ENCODE data around the gene IARS2. TPM values are rescaled to one million over a fixed set of nuclear protein-coding genes. Genes with fewer than 3 reads are reported as not detected.
"Not testable (repeated sequence)": the region's sequence is repeated elsewhere in the genome, so short reads cannot be mapped to it uniquely, and the experiment has no call there.

IARS2 gene
- total RNA-seq = 105 and 151 TPM in 2 replicates

DNA sequence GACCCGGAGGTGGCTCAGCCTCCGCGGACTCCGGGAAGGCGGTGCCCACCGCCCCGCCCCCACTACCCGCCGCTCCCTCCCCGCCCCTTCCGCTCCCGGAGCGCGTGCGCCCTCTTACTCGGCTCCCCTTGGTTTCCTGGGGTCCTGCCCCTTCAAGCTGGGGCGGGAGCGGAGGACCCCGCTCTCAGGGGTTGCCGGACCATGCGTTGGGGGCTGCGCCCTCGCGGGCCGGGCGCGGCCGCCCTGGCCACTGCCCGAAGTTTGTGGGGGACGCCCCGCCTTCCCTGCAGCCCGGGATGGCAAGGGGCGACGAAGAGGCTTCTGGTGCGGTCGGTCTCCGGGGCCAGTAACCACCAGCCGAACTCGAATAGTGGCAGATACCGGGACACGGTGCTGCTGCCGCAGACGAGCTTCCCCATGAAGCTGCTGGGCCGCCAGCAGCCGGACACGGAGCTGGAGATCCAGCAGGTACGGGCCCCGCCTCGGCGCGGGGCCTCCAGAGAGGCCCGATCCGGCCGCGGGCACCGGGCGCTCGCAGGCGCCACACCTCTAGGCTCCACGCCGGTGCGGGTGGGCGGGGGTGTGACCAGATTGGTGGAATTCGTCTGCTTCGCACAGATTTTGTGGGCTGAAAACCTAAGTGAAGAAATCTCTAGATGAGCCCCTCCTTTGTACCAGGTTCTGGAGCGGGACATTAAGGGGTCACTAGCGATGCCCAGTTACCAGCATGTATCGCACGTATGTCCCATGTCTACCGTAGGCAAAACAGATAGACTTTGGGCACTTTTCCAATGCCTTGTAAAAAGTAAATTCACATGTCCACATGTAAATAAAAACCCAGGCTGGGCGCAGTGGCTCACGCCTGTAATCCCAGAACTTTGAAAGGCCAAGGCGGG lies at the start of gene IARS2:
Gene IARS2, plus strand, starts transcription at position 117 of the 896 bp plus-strand sequence. Its CDS starts 85 bp downstream, at position 202.
- peak; percentile 46 for DNase-seq (ENCODE audit: low read depth)

DNA sequence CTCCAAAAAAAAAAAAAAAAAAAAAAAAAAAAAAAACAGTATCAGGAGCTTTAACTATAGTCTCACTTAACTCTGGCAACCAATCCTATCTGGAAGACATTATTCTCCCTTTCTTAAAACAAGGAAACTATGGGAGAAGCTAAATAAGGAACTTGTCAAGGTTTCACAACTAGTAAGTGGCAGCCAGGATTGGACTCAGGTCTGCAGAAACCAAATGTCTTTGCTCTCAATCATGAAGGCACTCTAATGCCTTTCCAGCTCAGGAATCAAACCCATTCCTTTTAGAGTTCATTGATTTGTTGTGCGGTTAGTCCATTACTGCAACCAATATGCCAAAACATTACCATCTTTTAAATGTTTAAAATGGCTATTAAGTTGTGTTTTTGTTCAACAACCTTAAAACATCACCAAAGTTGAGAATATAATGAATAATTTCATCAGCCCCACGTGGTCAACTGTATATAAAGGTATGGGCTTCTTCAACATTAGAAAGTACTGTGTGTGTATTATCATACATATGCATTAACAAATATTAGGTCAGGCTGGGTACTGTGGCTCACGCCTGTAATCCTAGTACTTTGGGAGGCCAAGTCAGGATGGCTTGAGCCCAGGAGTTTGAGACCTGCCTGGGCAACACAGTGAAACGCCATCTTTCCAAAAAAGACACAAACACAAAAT lies 49.1 kb upstream of the IARS2 start:
- no peak for DNase-seq (ENCODE audit: low read depth)

DNA sequence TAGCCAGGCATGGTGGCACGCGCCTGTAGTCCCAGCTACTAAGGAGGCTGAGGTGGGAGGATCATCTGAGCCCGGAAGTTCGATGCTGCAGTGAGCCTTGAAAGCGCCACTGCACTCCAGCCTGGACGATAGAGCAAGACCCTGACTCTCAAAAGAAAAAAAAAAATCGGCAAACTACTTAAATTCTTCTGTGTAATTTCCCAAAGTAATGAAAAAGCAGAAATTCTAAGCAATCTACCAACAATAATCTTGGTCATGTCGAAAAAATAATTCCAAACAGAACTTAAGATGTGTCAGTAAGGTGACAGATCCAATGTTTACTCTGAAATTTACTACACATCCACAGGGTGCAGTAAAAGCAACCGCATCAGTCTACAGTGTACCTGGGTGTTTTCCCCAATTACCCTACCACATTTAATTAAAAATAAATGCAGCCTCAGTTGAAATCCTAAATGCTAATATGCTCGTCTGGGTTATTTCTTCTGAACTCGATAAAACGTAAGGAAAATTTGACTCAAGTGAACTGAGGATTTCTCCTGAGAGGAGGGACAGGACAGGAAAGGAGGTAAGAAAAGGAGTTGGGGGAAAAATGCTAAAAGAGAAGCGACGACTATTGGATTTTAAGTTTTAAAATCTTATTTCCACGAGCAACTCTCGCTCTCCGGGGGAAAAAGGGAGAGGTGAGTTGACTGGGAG lies 48.4 kb upstream of the IARS2 start:
- DNase-seq (ENCODE audit: low read depth) = peak; percentile 13

DNA sequence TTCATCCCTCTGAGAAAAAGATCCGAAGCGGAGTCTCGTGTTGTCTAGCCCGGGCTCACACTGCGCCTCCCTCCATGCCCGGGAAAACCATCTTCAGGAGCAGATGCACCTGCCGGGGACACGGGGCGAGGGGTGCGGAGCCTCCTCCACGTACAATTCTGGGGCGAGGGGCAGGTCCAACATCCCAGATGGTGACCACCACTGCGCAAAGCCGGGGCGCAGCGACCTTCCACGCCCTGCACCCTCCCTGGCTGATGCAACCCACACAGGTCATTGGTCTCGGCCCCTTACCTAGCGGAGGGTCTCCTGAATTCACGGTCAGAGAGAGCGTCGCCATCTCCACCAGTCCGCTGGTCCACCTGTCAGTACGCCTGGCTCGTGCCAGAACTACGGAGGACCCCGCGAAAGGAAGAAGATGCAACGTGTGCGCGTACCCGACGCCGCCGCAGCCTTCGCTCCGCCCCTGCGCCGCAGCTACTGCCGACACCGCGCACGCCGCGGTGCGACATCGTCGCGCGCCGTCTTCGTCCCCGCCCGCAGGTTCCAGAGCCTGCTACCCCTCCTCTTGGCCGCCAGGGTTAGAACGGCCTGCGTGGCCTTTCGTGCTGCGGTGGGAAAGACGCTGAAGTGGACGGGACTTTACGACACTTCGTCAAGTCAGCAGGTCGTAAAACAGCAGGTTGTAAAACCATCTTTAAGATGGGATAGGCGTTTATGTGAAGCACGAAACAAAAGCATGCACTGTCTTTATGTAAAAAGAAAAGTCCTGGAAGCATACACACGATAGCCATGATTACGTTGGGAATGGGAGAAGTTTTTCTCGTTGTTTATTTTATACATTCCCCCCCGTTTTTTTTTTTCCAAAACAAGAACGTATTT lies 47.6 kb upstream of the IARS2 start, which contains the start of gene EPRS1:
Gene EPRS1, minus strand, starts transcription at position 454 of the 879 bp plus-strand sequence. Its CDS starts 117 bp downstream, at position 337.
- DNase-seq (ENCODE audit: low read depth) = peak; percentile 97

DNA sequence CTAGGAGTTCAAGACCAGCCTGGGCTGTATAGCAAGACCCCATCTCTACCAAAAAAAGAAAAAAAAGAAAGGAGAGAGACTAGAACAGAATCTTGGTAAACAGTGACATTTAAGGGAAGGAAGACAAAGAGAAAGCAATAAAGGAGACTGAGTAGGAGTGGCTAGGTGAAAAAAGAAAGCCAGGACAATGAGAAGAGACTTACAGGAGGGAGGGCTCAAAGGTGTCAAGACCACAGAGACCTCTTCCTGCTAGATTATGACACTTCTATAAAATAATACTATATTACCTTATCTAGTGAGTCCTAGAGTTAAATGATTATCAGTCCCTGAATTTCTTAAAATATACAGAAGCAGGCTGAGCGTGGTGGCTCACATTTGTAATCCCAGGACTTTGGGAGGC lies 37.6 kb upstream of the IARS2 start:
- no peak for DNase-seq (ENCODE audit: low read depth)

DNA sequence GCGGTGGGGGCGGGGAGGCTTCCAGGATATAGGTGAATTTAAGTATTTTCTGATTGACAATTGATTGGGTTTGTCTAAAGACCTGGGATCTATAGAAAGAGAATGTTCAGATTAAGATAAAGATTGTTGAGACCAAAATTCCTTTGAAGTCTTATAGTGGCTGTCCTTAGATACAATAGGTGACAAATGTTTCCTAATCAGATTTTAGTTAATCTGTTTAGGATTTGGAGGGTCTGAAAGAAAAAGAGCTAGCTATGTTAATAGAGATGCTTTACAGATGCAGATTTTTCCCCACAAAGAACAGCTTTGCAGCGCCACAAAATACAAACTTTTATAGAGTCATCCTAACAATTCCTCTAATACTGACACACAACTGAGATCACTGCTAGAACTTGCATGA lies 33.1 kb upstream of the IARS2 start:
- DNase-seq (ENCODE audit: low read depth) = no peak

DNA sequence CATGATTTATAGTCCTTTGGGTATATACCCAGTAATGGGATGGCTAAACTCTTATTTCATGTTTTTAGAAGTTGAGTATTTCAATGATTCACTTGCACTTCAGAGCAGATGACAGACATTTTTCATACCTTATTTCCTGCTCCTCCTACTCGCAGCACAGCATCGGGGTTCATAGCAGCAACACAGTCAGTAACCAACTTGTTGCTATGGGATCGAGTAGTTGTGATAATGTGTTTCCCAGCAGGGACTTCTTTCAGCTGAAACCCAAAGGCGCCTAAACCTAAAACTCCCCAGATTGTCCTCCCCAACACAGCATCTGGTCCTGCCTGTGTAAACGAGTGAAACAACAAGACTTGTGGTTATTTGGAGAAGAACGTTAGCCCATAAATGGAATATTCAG lies 31.3 kb upstream of the IARS2 start:
- no peak for DNase-seq (ENCODE audit: low read depth)

DNA sequence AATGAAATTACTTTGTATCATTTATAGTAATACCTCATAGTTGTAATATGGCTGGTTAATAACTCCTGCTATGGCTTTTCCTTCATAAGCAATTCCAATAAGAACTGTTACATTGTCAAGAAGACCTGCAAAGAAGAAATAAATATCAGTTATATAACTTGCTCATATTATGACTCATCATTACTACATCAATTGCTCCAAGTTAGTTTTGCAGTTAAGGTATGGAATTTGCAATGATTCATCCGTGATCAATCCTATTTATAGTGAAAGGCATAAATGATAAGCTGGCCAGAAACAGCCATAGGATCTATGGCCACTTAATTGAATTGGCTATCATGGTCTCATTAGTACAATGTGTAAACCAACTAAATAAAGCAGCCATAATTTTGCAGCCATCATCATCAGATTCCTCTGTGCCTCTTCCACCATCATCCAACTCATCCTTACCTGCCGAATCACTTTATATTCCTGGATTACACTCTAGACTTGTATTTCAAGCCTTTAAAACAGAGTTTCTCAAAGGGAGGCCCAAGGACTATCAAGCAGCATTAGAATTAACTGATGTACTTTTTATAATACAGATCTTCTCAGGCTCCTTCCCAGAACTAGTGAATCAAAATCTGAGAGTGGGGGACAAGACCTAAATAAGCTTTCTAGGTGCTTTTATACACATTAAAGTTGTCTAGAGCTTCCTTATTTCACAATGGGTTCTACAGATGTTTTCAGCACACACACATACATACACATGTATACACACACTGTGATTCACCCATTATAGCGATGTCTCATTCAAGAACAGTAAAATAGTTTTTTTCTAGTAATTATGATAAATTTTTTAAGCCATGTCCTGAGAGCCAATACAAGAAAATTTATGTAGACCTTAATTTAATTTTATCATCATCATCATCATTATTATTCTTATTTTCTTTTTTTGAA lies 26.4 kb upstream of the IARS2 start:
- no peak for DNase-seq (ENCODE audit: low read depth)

DNA sequence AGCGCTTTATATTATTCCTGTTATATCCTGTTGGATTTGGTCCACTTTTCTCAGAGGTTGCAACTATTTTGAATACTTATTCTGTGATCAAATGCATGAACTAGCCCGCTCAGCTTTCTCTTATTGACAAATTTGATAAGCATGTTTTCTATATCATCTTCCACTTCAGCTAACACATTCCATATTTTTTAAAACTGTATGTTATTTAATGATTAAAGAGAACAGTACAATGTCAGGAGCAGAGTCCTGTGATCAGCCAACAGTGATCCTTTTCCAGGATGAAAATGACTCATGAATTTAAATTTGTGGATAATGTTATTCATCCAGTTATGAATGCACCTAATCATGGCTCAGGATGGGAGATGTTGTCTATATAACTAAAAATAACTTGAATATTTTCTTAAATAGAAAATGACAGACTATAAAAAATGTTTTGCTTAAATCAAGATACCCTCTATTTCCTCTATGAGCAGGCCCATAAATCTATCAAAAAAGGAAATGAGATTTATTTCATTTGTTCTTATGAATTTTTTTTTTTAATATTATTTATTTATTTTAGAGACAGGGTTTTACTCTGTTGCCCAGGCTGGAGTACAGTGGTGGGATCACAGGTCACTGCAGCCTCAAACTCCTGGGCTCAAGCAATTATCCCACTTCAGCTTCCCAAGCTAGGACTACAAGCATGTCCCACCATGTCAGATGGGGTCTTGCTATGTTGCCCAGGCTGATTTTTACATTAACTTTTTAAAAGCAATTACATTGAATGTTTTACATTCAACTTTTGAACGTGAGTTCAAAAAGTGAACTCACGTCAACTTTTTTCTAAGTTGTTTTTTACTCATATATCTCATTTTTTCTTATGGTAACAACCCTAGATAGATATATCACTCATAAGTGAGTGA lies 16.8 kb upstream of the IARS2 start:
- no peak for DNase-seq (ENCODE audit: low read depth)

DNA sequence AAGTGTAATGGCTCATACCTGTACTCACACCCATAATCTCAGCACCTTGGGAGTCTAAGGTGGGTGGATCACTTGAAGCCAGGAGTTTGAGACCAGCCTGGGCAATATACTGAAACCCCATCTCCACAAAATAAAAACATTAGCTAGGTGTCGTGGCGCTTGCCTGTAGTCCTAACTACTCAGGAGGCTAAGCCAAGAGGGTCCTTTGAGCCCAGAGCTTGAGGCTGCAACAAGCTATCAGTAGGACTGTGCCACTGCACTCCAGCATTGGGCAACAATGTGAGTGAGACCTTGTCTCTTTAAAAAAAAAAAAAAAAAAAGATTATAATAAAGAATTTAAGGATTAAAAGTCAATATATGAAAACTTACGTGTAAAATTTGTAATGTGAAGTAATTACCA lies 16.0 kb upstream of the IARS2 start:
- DNase-seq (ENCODE audit: low read depth) = no peak

DNA sequence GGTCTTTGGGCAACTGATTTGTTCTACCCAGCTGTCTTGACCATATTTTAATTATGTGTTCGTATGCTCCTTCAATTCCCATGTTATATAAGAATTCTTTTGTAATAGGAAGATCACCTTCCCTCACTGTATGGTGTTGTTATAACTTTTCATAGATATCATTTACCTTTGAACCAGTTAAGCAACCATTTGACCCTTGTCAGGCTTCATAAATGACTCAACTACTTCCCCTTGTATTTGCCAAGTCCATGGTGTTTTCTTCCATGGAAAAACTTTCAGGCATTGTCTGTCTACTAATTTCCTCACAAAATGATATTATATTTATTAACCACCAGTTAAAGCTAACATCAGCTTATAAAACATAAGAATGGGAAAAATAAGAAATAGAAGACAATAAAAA lies 9.5 kb upstream of the IARS2 start:
- peak; percentile 5 for DNase-seq (ENCODE audit: low read depth)

DNA sequence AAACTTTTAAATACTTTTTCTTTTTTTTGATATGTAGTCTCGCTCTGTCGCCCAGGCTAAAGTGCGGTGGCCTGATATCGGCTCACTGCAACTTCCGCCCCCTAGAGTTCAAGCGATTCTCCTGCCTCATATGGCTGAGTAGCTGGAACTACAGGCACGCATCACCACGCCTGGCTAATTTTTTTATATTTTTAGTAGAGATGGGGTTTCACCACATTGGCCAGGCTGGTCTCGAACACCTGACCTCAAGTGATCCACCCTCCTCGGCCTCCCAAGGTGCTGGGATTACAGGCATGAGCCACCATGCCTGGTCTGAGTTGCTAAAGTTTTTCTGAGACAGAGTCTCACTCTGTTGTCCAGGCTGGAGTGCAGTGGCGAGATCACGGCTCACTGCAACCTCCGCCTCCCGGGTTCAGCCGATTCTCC lies 7.7 kb upstream of the IARS2 start:
- not testable (repeated sequence) for DNase-seq (ENCODE audit: low read depth)

DNA sequence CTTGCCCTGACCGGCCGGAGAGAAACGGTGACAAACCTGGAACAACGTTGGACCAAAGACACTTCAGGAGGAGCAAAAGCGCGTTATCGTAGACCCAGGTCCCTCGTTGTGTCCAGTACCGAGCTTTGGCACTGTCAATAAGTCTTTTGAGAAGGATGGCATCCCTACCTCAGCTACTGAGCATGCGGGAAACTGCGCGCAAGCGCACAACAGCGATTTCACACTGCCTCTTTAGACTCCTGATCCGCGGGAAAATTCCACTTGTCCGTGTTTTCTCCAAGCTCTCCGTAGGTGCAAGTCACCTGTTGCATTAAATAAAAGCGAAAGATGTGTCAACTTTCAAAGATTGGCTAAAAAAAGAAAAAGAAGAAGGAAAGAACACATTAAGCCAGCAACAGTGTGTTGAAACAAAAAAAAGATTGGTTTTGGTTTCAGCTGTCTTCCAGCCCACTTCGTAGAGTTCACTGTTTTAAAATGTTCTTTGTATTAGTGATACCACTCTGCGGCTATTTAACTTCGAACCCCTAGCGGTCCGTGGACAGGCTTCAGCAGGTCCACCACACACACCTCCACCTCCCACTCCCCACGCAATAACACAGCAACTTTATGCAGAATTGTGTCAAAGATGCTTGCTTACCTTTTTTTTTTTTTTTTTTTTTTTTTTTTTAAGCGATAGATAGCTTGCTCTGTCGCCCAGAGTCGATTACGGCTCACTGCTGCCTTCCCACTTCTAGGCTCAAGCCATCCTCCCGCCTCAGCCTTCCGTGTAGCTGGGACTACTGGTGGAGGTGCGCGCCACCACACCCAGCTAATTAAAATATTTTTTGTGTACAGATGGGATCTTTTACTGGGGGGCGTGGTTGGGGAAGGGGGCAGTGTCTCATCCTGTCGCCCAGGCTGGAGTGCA lies 4.0 kb upstream of the IARS2 start, which contains the start of gene BPNT1:
Gene BPNT1, minus strand, starts transcription at position 139 of the 907 bp plus-strand sequence. CDS start 9,942 bp downstream, outside the sequence.
- DNase-seq (ENCODE audit: low read depth) = peak; percentile 96

DNA sequence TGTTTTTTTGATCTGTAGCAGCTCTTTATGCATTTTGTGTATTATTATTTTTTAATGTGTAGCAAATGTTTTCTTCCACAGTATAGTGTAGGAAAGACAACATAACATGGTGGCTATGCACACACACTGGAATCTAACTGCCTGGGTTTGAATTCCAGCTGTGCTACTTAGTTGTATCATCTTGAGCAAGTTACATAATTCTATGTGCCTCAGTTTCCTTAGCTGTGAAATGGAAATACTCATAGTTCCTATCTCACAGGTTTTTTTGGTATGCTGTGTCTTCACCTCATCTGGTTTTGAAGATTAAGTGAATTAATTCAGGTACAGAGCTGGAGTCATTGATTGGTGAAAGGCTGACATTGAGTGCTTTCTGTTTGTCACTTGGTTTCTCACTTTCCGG lies 1.2 kb upstream of the IARS2 start:
- DNase-seq (ENCODE audit: low read depth) = no peak

DNA sequence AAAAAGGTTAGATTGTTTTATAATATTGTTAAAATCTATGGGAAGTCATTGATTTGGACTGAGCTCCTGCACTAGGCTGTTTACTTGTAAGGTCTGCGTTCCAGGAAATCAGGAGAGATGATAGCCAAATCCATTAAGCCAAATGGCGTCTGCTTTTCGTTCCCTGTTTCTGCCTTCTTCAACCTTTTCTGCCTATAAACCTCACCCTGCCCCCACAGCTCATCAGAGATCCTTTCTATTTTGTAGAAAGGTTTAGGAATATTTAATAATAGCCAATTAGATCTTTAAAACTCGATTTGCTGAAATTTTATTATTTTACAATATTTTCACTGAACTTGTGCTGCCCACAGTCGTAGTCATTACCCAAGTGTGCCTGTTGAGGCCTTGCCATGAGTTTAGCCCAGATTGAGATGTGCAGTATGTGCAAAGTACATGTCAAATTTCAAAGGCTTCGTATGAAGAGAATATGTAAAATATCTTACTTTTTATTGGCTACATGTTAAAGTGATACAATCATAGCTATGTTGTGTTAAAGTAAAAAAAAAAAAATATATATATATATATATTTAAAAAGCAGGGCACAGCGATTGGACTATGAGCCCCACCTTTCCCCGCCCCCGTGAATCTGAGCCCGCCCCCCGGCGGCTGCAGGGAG lies 444 bp upstream of the IARS2 start:
- no peak for DNase-seq (ENCODE audit: low read depth)

DNA sequence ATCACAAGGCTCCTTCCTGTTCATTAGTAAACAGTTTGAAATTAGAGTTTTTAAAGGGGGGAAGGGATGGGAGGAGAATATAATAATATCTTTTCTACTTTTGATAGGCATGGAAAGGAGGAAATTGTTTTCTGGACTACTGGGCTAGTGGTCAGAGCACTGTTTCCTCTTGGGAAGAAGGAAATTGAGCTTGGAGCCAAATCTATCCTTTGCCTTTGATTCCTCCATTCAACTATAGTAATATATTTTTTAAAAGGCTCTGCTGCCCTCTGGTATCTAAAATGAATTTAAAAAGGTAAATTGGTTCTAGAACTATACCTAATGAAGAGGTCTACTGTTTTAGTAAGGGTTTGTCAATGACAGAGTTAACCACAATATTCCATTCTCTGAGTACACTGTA lies 5.9 kb downstream of the IARS2 start:
- DNase-seq (ENCODE audit: low read depth) = no peak

DNA sequence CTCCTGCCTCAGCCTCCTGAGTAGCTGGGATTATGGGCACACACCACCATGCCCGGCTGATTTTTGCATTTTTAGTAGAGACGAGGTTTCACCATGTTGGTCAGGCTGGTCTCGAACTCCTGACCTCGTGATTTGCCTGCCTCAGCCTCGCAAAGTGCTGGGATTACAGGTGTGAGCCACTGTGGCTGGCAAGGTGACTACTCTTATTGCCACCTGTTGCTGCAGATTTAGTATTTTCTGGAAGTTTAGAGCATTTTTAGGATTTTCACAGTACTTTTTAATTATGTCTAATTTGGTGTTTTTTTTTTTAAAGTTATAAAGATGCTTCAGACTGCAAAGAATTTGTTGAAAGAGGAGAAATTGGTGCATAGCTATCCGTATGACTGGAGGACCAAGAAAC lies 16.5 kb downstream of the IARS2 start:
- DNase-seq (ENCODE audit: low read depth) = not testable (repeated sequence)
